NCI-H82 (cell line): Measurements from ENCODE around the gene ZFP69.

ENCODE experiments used
- DNase-seq: peaks from one replicate; lab custom pipeline; 2025; lab: John Stamatoyannopoulos, UW

Gene ZFP69

GRCh38 chr1:40508375-40509341 lies 31.6 kb downstream of the ZFP69 start, which contains the start of gene EXO5:
EXO5 (plus strand) TSS chr1:40508767; CDS start chr1:40514545, 5,778 bp downstream.
- DNase-seq = peak; percentile 84

DNA sequence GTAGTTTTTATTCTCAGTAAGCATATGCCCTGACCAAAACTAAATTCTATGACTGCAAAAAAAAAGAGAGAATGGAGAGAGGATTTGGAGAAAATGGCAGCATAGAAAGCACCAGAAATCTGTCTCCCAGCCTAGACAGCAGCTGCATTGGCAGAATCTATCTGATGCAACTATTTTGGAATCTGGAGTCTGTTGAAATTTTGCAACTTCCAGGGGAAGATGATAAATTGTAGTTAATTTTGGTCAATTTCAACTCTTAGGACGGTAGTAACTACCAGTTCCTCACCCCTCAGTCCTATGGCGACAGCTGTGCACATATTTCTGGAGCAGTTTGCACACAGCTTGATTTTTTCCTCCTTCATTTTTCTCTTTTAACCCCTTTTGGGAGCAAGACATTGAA lies 42.4 kb downstream of the ZFP69 start:
- DNase-seq = no peak

- DNase-seq = peak; percentile 44
Measured at GRCh38 chr1:40530735-40531380, 53.8 kb downstream of the ZFP69 start.

DNA sequence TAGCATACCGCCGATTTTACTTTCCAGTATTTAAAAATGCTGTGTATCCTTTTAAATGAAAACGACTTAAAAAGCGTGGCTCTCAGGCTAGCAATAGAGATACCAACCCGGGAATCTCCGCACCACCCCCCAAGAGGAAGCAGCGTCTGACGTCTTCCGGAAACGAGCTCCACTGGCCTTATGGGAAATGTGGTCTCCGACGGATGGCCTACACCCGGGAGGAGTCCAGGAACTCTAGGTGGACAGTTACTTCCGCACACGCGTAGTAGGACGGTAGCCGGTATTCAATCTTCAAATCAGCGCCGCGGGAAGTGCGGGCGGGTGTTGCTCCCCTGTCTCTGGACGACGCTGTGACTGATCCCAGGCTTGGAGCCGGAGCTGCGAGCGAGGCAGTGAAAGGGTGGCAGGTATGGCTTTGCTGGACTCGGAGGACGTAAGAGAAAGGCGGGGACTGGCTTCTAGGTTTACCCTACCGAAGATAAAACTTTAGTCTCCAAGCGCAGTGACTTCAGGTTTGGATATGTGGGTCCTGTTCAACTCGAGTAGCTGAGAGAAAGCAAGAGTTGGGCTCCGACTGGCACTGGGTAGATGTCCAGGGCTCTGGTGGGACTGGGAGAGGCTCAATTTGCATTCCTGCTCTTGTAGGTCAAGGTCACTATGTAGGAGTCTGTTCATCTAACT lies 54.4 kb downstream of the ZFP69 start, which contains the start of gene ZNF684:
Gene ZNF684, plus strand, starts transcription at position 257 of the 681 bp plus-strand sequence. CDS start 1,530 bp downstream, outside the sequence.
- DNase-seq = peak; percentile 98

DNA sequence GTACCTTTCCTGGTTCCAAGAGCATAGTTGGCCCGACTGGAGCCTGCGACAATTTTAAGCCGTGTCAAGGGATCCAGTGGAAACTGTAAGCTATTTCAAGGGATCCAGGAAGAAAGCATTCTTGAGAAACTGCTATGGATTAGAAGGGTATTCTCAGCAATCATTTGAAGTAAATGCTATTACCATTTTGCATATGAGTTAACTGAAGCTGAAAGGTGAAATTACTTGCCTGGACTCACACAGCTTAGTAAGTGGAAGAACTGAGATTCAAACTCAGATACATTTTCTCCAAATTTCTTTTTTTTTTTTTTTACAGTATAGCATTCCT lies 54.9 kb downstream of the ZFP69 start:
- DNase-seq = peak; percentile 53

DNA sequence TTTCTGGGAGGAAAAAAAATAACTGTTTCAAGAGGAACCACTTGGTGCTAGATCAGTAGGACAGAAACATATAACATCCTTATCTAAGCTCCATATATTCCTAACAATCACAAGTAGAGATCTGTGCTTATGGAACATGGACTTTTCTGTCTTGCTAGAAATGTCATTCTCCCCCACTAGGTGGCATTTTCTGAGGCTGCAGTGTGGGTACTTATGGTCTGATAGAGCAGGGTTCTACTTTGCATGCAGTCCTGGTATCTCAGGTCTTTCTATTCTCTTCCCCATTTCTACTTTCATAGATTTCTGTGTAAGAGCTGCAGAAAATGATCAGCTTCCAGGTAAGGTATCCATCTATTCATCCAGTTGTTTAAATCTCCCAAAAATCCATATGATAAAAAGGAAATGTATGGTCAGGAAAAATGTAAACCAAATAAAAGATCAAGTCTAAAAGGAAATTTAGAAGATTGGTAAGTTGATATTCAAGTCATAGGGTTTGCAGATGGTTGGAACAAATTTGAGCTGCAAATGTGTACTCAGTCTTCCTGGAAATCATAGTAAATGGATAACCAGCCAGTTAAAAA lies 55.8 kb downstream of the ZFP69 start:
- peak; percentile 78 for DNase-seq

- DNase-seq = no peak
Measured at GRCh38 chr1:40534589-40534988, 57.5 kb downstream of the ZFP69 start.

- no peak for DNase-seq
Measured at GRCh38 chr1:40535732-40536131, 58.6 kb downstream of the ZFP69 start.

DNA sequence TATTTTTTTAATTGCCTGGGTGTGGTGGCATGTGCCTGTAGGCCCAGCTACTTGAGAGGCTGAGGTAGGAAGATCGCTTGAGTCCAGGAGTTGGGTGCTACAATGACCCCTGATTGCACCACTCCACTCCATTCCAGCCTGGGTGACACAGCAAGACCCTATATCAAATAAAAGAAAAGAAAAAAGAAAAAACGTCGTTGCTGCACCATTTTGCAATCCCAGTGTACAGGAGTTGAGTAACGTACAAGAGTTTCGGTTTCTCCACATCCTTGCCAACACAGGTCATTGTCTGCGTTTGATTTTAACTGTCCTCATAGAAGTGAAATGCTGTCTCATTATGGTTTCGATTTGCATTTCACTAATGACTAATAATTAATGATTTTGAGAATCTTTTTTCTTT lies 62.2 kb downstream of the ZFP69 start:
- no peak for DNase-seq
